Neural cell (in vitro differentiated cells): ENCODE results near the gene SLC9B2.

Experiments
- CTCF ChIP-seq: fragments of 450-650 bp; IDR thresholded peaks from 2 replicates; pipeline ENCODE4 v1.5.1; 2014; ENCODE audit warnings: antibody characterized with exemption, mild to moderate bottlenecking, moderate library complexity; ENCODE audit not compliant: poor library complexity, severe bottlenecking
- EP300 ChIP-seq: fragments of 450-650 bp; conservative IDR thresholded peaks from 2 replicates; pipeline ENCODE4 v1.6.1; 2014; ENCODE audit warnings: antibody characterized with exemption, mild to moderate bottlenecking, moderate library complexity; ENCODE audit not compliant: poor library complexity, severe bottlenecking
- EZH2 ChIP-seq: fragments of 200-600, 300-800 bp; shearing (Covaris generic), sonication (generic); IDR thresholded peaks from 2 replicates; pipeline ENCODE4 v1.6.1; 2014; ENCODE audit warnings: antibody characterized with exemption, low read length, borderline replicate concordance, mild to moderate bottlenecking; ENCODE audit not compliant: insufficient read depth, poor library complexity, severe bottlenecking
- MXI1 ChIP-seq: fragments of 450-650 bp; conservative IDR thresholded peaks from 2 replicates; pipeline ENCODE4 v1.6.1; 2014; ENCODE audit warnings: antibody characterized with exemption, mild to moderate bottlenecking; ENCODE audit not compliant: poor library complexity, severe bottlenecking
- POLR2AphosphoS5 ChIP-seq: IDR thresholded peaks from 2 replicates; pipeline ENCODE4 v1.6.1; 2012
- RAD21 ChIP-seq: fragments of 450-650 bp; conservative IDR thresholded peaks from 2 replicates; pipeline ENCODE4 v1.6.1; 2014; ENCODE audit warnings: antibody characterized with exemption, mild to moderate bottlenecking, moderate library complexity
- REST ChIP-seq: IDR thresholded peaks from 2 replicates; pipeline ENCODE4 v1.6.1; 2012; ENCODE audit warnings: borderline replicate concordance
- SMC3 ChIP-seq: fragments of 450-650 bp; conservative IDR thresholded peaks from 2 replicates; pipeline ENCODE4 v1.6.1; 2014; ENCODE audit warnings: antibody characterized with exemption, mild to moderate bottlenecking, moderate library complexity; ENCODE audit not compliant: poor library complexity
- TAF1 ChIP-seq: IDR thresholded peaks from 2 replicates; pipeline ENCODE4 v1.6.1; 2012; ENCODE audit warnings: low read depth

- TF ChIP-seq POLR2AphosphoS5 (no peak), CTCF (no peak), EZH2 (no peak), EP300 (no peak), SMC3 (no peak), REST (no peak), RAD21 (no peak), TAF1 (no peak), MXI1 (no peak)
Measured at GRCh38 chr4:103030791-103031190, 45.8 kb downstream of the SLC9B2 start.
